C4-2B (cell line): ENCODE results near the gene PSD.

Source experiments
- ZFX ChIP-seq: fragments of 450-650 bp; IDR thresholded peaks from 2 replicates; pipeline ENCODE4 v1.6.1; 2017
- TF ChIP-seq, protein P1 (sequence below): fragments of 450-650 bp; conservative IDR thresholded peaks from 2 replicates; pipeline ENCODE4 v1.5.1; 2017; ENCODE audit warnings: mild to moderate bottlenecking

DNA sequence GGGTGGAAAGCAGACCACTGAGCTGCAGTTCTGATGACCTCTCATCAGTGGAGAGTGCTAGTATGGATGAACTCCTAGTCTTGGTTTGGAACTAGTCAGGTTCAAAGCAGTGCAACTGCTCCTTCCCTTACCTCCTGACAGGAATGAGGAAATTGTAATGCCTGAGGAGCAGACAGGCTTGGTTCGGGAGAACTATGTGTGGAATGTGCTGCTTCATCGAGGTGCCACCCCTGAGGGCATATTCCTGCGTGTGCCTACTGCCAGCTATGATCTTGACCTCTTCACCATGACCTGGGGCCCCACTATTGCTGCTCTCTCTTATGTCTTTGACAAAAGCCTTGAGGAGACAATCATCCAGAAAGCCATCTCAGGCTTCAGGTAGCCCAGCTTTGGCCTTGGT lies 50.5 kb downstream of the PSD start:
- TF ChIP-seq, protein P1, sequence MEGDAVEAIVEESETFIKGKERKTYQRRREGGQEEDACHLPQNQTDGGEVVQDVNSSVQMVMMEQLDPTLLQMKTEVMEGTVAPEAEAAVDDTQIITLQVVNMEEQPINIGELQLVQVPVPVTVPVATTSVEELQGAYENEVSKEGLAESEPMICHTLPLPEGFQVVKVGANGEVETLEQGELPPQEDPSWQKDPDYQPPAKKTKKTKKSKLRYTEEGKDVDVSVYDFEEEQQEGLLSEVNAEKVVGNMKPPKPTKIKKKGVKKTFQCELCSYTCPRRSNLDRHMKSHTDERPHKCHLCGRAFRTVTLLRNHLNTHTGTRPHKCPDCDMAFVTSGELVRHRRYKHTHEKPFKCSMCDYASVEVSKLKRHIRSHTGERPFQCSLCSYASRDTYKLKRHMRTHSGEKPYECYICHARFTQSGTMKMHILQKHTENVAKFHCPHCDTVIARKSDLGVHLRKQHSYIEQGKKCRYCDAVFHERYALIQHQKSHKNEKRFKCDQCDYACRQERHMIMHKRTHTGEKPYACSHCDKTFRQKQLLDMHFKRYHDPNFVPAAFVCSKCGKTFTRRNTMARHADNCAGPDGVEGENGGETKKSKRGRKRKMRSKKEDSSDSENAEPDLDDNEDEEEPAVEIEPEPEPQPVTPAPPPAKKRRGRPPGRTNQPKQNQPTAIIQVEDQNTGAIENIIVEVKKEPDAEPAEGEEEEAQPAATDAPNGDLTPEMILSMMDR, result no peak
- no peak for TF ChIP-seq ZFX
